GM15510 (cell line): ENCODE data around the gene JCAD.

Experiments used
- POLR2A ChIP-seq: IDR thresholded peaks from 3 replicates; pipeline ENCODE4 v1.6.1; 2011; ENCODE audit warnings: borderline replicate concordance; ENCODE audit not compliant: insufficient read length; ENCODE audit errors: extremely low read depth

Gene JCAD

GRCh38 chr10:30075481-30075880, 16.1 kb upstream of the JCAD start:
- no peak for TF ChIP-seq POLR2A

DNA sequence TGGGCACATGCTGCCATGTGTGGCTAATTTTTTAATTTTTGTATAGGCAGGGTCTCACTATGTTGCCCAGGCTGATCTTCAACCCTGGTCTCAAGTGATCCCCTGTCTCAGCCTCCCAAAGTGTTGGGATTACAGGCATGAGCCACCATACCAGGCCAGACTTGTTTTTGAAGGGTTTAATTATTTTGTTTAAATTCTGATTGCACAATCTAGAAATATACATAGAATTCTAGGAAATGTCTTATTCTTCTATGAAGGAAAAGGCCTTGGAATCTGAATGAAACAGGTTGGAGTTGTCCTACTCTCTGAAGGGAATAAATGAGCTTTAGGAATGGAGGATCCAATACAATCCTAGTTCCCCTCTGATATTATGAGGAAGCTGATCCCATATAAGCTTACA, 15.5 kb upstream of the JCAD start:
- TF ChIP-seq POLR2A, result no peak

DNA sequence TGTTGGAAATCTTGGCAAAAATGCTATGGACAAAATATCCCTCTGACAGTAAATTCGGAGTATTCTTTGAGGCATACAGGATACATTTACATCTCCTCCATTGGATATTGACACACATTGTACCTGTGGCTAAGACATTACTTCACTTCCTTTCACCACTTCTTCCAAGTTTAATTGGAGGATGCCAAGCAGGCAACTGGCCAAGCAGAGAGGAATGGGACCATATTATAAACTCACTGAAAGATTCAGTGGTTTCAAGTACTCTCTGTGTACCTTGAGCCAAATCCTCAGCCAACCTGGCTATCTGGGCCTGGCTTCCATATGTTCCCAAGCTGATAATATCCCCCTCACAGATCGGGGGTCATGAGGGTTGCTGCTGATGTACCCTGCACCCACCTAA, 14.7 kb upstream of the JCAD start:
- TF ChIP-seq POLR2A, result no peak

GRCh38 chr10:30073767-30074060, 14.3 kb upstream of the JCAD start:
- no peak for TF ChIP-seq POLR2A

DNA sequence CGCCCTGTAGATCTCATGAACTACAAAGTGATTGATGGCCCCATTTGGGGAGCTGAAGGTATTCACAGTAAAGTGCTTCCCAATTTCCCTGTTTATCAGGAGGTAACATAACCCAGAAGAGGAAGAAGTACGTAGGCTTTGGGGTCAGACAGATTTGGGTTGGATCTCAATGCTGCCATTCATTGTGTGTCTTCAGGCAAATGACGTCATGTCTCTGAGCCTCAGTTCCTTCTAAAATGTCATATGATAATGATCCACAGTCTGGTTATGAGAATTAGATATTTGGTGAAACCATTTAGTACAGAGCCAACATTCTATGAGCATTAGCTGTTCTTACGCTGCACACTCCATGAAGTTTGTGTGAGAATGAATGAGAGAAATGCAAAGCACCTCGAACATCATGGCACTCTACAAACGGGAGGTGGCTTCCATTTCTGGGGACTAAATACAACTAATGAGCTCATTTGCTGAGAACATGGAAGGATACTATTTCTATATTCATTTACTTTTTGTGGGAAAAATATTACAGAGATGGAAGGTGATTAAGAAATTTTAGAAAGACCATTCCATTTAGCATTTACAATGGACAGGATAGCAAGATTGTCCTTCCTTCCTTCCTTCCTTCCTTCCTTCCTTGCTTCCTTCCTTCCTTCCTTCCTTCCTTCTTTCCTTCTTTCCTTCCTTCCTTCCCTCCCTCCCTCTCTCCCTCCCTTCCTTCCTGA, 13.8 kb upstream of the JCAD start:
- no peak for TF ChIP-seq POLR2A

GRCh38 chr10:30072068-30072467, 12.7 kb upstream of the JCAD start:
- TF ChIP-seq POLR2A, result no peak

DNA sequence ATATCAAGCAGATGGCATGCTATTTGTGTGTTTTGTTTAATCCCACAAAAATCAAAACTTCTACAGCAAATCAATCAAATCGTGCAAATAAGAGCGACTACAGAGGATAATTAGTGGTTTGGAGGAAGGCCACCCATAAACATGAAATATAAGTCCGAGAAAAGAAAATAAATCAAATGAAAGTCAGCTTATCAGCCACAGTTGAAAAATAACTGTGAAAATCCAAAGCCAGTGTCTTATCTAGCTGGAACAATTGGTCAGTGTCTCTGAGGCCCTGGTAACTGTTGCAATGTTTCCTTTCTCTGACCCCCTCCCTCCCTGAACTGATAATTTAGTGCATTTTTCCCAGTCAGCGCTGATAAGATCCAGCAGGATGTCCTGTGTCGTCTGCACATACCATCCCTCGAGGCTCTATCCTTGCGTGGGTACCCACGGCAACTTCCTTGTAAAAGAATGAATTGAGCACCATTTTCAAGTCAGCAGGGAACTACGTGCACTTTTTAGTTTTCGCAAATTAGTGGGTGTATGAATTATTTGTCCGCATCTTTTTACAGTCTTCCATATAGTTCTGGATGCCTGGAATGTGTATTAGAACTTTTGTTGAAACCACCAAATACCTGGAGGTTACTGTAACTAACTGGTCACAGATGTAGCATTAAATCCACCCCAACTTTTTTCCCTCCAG, 10.8 kb upstream of the JCAD start:
- TF ChIP-seq POLR2A, result no peak

GRCh38 chr10:30068492-30069223, 9.3 kb upstream of the JCAD start:
- no peak for TF ChIP-seq POLR2A

- TF ChIP-seq POLR2A, result no peak
These were observed 3.7 kb upstream of the JCAD start for GRCh38 chr10:30063099-30063498.

- no peak for TF ChIP-seq POLR2A
These were observed 3.2 kb upstream of the JCAD start for GRCh38 chr10:30062582-30062981.

DNA sequence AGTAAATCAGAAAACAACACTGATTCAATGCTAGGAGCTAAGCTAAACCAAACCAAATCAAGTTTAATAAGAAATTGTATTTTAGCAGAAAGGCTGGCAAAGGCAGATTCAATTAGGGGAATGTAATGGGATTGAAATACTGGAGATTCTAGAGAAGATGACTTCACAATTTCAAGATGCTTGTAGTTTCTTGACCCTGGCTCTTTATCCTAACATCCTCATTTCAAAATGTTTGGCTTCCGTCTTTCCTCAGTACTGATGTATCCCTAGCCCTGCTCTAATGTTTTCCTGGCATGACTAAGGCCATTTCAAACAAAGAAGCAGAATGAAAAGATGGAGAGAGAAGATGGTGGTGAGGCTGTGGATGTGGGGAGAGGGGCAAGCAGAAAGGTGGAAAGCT, 2.7 kb upstream of the JCAD start:
- TF ChIP-seq POLR2A, result no peak

GRCh38 chr10:30058570-30059132, 735 bp downstream of the JCAD start:
- TF ChIP-seq POLR2A, result no peak

GRCh38 chr10:30057894-30058556, 1.4 kb downstream of the JCAD start:
- TF ChIP-seq POLR2A, result no peak

- no peak for TF ChIP-seq POLR2A
These were observed 2.0 kb downstream of the JCAD start for GRCh38 chr10:30057421-30057841.
